ENCODE measurements around the gene MSRB3.

DNA sequence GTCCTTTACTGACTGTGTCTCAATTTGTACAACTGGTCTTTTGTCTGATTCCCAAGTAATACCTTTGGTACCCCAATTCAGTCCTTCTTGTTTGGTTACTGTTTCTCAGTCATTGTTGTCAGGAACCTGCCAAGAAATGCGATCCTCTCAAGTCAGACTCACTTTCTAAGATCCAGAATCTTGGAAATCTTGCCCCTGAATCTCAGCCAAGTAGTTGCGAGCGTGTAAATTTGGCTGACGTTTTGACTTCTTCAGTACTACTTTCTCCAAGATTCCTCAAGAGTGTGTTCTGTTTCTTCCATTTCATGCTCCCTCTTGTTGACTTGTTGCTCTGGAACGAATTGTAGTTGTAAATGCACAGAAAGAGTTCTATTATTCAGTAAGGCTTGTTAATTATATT is 114.0 kb downstream of the MSRB3 start:
- TF ChIP-seq, protein P1, sequence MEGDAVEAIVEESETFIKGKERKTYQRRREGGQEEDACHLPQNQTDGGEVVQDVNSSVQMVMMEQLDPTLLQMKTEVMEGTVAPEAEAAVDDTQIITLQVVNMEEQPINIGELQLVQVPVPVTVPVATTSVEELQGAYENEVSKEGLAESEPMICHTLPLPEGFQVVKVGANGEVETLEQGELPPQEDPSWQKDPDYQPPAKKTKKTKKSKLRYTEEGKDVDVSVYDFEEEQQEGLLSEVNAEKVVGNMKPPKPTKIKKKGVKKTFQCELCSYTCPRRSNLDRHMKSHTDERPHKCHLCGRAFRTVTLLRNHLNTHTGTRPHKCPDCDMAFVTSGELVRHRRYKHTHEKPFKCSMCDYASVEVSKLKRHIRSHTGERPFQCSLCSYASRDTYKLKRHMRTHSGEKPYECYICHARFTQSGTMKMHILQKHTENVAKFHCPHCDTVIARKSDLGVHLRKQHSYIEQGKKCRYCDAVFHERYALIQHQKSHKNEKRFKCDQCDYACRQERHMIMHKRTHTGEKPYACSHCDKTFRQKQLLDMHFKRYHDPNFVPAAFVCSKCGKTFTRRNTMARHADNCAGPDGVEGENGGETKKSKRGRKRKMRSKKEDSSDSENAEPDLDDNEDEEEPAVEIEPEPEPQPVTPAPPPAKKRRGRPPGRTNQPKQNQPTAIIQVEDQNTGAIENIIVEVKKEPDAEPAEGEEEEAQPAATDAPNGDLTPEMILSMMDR (IDR thresholded peaks at IDR 0.05): no peak
- TF ChIP-seq POLR2A (IDR thresholded peaks at IDR 0.05): no peak

Measured in thyroid gland (tissue), 4 donors.